Measurements from ENCODE around the gene MBD5. TPM values are rescaled to one million over a fixed set of nuclear protein-coding genes. Genes with fewer than 3 reads are reported as not detected.

Gene MBD5
- total RNA-seq, 1 experiment from 2014 or later, result 33.7 TPM

- TF ChIP-seq MXD4 (CRISPR knock-in tag; IDR thresholded peaks at IDR 0.05; ENCODE audit: borderline replicate concordance) (no peak), ZNF423 (CRISPR knock-in tag; IDR thresholded peaks at IDR 0.05) (no peak), ZNF121 (CRISPR knock-in tag; IDR thresholded peaks at IDR 0.05) (no peak), MYBL2 (CRISPR knock-in tag; IDR thresholded peaks at IDR 0.05) (no peak), FOXP4 (CRISPR knock-in tag; IDR thresholded peaks at IDR 0.05) (no peak), NFYB (CRISPR knock-in tag; conservative IDR thresholded peaks at IDR 0.05; ENCODE audit: low read depth) (no peak), GRHL2 (CRISPR knock-in tag; IDR thresholded peaks at IDR 0.05; ENCODE audit: insufficient replicate concordance, severe bottlenecking) (no peak), ZSCAN18 (CRISPR knock-in tag; IDR thresholded peaks at IDR 0.05) (no peak), E2F5 (CRISPR knock-in tag; IDR thresholded peaks at IDR 0.05) (no peak), ZNF532 (CRISPR knock-in tag; IDR thresholded peaks at IDR 0.05; ENCODE audit: borderline replicate concordance) (no peak)
- Mint-ChIP-seq H3K9me3 (no peaks in the 10 kb centered on the region), H3K4me1 (peaks cover 57% of the 10 kb centered on the region), H3K36me3 (no peaks in the 10 kb centered on the region), H3K4me3 (no peak overlapping the region), H3K27me3 (ENCODE audit: low read depth) (no peaks in the 10 kb centered on the region), H3K27ac (peak overlapping the region; percentile 32; the same call in 1 of the 2 replicates)
- POLR2A ChIA-PET, result no interaction called here
- DNase-seq (ENCODE audit: low spot score) (no peak), ATAC-seq (no peak)
- CTCF ChIA-PET, result no interaction called here
Measured at GRCh38 chr2:148301362-148301761, 280.5 kb downstream of the MBD5 start.

GRCh38 chr2:148302526-148302925, 281.6 kb downstream of the MBD5 start:
- no peak for DNase-seq (ENCODE audit: low spot score)
- POLR2A ChIA-PET, result no interaction called here
- H3K9me3 Mint-ChIP-seq, result no peaks in the 10 kb centered on the region
- H3K27ac Mint-ChIP-seq, result no peak overlapping the region
- H3K27me3 Mint-ChIP-seq (ENCODE audit: low read depth), result no peaks in the 10 kb centered on the region
- no peak overlapping the region for H3K4me3 Mint-ChIP-seq
- H3K36me3 Mint-ChIP-seq, result no peaks in the 10 kb centered on the region
- ATAC-seq, result peak; percentile 31
- peaks cover 61% of the 10 kb centered on the region for H3K4me1 Mint-ChIP-seq
- CTCF ChIA-PET, result no interaction called here
- TF ChIP-seq ZNF281 (CRISPR knock-in tag; IDR thresholded peaks at IDR 0.05) (no peak), CTCF (IDR thresholded peaks at IDR 0.05) (no peak), RELA (CRISPR knock-in tag; IDR thresholded peaks at IDR 0.05; ENCODE audit: borderline replicate concordance) (no peak), ZNF532 (CRISPR knock-in tag; IDR thresholded peaks at IDR 0.05; ENCODE audit: borderline replicate concordance) (no peak), KAT7 (CRISPR knock-in tag; IDR thresholded peaks at IDR 0.05; ENCODE audit: borderline replicate concordance) (no peak), ZNF317 (CRISPR knock-in tag; IDR thresholded peaks at IDR 0.05; ENCODE audit: borderline replicate concordance, low read depth) (no peak)
